ENCODE measurements around the gene MYPOP.
"Not testable (repeated sequence)": the region's sequence is repeated elsewhere in the genome, so short reads cannot be mapped to it uniquely, and the experiment has no call there.

Gene MYPOP

GRCh38 chr19:45906221-45906620, 3.8 kb upstream of the MYPOP start:
- peak; percentile 19 for DNase-seq

DNA sequence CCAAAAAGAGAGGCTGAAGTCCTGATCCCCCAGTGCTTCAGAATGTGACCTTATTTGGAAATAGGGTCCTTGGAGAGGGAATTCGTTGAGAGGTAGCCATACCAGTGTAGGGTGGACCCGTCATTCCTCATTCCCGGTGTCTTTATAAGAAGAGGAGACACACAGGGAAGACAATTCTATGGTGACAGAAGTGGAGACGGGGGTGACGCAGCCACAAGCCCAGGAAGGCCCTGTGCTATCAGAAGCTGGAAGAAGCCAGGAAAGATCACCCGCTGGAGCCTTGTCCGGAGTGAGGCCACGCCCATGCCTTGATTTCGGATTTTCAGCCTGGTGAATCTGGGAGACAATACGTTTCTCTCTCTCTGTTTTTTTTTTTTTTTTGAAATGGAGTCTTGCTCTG, 2.6 kb upstream of the MYPOP start:
- DNase-seq: no peak

DNA sequence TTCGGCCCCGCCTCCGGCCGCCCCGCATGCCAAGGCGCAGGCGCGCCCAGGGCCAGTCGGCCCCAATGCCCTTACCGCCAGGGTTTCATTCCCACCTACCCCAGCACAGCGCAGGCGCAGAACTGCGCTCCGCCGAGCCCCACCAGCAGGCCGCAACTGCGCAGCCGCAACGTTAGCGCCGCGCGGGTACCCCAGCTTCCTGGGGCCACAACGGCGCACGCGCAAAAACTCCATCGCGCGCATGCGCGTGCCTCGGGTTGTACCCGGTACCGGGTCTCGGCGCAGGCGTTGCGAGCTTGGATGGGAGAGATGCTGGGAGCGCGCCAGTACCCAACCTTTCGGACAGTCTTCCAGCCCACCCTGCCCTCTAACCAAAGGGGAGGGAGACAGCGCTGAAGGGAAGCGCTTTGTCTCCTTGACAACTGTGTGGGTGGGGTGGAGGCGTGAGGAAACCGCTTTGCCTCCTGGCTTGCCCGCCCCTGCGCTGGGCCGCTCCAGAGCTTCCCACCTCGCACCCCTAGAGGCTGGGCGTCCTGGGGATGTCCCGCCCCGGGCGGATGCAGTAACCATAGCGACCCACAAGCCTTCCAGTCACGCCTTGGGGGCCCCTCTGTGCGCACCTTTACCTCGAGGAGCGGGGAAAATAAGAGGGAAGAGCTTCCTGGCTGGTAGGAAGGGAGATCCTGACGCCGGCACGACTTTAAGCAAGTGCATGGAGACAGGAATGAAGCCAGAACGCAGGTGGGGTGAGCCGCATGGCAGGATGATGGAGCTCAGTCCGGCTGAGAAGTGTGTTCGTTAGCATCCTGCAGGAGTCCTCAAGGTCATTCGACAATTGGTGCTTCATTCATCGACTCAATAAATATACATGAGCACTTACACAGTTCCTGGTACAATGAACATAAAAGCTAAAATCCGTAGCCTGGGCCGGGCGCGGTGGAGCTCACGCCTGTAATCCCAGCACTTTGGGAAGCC, 525 bp upstream of the MYPOP start:
- peak; percentile 97 for DNase-seq

GRCh38 chr19:45901432-45901911, 941 bp downstream of the MYPOP start:
- peak; percentile 31 for DNase-seq

DNA sequence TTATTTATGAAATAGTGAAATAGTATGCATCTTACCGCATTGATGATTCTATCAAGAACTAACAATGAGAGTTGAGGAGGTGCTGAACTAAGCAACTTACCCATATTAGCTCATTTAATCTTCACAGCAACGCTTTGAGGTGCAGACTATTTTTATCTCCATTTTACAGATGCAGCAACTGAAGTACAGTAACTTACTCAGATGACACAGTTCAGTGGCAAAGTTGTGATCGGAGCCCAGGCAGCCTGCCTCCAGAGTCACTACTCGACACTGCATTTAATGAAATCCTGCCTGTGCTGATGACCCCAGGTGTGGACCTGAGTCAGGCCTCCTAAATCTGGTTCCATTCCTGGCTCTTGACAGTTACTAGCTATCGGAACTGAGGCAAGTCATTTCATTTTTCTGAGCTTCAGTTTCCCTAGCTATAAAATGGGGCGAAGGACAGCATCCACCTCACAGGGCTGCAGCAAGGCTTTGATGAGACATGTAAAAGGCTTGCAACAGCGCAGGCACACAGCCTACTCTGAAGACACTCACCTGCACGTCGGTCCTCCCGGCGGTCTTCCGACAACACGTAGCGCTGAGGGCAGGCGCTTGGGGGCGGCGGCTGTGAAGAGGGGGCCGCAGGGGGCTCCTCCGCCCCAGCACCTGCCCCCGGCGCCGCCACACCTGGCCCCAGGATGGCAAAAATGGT, 1.5 kb downstream of the MYPOP start:
- no peak for DNase-seq

GRCh38 chr19:45899919-45900589, 2.4 kb downstream of the MYPOP start:
- DNase-seq: no peak

DNA sequence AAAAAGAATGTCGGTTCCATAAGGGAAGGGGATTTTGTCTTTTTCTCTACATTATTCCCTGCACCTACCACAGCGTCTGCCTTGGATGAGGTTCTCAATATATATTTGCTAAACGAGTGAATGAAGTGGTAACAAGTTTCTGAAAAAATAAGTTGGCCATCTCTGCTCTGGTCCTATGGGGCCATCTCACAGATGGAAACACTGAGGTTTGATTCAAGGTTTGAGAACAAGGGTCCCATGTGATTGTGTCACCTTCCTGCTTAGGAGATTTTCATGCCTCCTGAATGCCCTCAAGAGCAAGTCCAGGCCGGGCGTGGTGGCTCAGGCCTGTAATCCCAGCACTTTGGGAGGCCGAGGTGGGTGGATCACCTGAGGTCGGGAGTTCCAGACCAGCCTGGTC, 3.2 kb downstream of the MYPOP start:
- DNase-seq: no peak

- DNase-seq: no peak
Measured at GRCh38 chr19:45897261-45897812, 5.1 kb downstream of the MYPOP start.

DNA sequence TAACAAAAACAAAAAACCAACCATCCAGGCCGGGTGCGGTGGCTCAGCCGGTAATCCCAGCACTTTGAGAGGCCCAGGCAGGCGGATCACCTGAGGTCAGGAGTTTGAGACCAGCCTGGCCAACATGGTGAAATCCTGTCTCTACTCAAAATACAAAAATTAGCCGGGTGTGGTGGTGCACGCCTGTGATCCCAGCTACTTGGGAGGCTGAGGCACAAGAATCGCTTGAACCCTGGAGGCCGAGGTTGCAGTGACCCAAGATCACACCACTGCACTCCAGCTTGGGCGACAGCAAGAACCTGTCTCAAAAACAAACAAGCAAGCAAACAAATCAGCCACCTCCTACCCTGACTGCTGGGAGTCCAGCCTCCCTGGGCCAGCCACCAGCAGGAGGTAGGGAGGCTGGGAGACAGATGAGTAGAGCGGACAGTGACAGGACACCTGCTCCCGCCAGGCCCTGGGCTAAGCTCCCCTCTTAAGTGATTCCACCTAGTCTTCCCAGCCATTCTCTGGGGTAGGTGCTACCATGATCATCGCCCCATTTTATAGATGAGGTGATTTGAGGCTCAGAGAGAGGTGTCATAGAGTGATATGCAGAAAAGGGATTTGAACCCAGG, 6.3 kb downstream of the MYPOP start:
- DNase-seq: not testable (repeated sequence)

DNA sequence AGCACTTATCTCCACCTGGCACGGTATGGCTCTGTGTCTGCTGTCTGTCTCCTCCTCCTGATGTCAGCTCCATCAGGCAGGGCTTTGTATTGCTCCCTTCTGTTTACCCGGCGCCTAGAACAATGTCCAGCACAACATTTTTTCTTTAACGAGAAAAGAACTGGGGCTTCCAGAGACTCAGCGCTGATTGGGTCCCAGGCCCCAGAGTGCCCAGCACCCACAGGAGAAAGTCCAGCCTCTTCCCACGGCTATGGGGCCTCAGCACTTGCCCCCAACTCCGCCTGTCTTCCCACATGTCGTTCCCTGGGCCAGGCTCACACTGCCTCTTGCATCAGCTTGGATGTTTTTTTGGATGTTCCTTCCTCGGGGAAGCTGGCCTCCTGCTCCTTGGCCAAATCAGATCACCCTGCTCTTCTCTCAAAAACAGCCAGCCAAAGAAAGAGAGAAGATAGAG, 6.9 kb downstream of the MYPOP start:
- DNase-seq: no peak

- DNase-seq: no peak
Measured at GRCh38 chr19:45890877-45891276, 11.5 kb downstream of the MYPOP start.

GRCh38 chr19:45889210-45889885, 13.1 kb downstream of the MYPOP start:
- no peak for DNase-seq

GRCh38 chr19:45887200-45887710, 15.2 kb downstream of the MYPOP start:
- DNase-seq: no peak

GRCh38 chr19:45886427-45887199, 15.8 kb downstream of the MYPOP start:
- peak; percentile 93 for DNase-seq

- peak; percentile 91 for DNase-seq
Measured at GRCh38 chr19:45885556-45886426, 16.6 kb downstream of the MYPOP start, which contains the start of gene IRF2BP1. IRF2BP1 (minus strand) TSS chr19:45886141; CDS start chr19:45885774, 367 bp downstream.

DNA sequence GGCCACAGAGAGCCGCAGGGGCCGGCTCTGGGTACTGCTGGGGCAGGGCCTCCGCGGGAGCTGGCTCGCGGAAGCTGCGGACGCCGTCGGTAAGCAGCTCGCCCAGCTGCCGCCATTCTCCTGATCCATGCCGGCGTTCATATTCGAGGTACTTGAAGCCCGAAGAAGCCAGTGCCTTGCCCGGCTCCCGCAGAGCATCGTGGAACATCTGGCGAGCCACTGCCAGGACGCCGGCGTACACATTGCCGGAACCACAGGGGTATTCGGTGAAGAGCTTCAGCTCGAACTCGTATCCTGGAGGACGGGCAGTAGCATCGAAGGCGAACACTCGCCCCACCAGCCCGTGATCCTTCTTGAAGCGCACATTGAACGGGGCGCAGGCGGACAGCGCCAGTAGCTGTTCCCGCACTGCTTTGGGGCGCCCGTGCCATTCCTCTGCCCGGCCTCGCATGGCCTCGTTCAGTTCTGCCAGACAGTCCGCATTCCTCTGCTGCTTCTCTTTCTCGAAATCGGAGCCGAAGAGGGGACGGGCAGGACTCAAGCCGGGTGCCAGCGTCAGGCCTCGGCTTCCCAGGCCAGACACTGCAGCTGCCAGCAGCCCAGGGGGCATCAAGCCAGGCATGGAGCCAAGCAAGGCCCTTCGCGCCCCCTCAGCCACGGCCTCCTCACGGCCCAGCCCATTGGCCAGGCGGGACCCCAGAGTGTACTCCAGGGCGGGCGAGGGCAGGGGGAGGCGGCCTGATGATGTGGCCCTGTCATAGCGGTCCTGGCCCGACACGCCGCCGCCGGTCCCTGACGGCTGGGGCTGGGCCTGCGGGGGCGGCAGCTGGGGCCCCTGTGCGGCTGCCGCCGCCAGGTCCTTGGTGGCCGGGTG, 17.5 kb downstream of the MYPOP start:
- DNase-seq: no peak

DNA sequence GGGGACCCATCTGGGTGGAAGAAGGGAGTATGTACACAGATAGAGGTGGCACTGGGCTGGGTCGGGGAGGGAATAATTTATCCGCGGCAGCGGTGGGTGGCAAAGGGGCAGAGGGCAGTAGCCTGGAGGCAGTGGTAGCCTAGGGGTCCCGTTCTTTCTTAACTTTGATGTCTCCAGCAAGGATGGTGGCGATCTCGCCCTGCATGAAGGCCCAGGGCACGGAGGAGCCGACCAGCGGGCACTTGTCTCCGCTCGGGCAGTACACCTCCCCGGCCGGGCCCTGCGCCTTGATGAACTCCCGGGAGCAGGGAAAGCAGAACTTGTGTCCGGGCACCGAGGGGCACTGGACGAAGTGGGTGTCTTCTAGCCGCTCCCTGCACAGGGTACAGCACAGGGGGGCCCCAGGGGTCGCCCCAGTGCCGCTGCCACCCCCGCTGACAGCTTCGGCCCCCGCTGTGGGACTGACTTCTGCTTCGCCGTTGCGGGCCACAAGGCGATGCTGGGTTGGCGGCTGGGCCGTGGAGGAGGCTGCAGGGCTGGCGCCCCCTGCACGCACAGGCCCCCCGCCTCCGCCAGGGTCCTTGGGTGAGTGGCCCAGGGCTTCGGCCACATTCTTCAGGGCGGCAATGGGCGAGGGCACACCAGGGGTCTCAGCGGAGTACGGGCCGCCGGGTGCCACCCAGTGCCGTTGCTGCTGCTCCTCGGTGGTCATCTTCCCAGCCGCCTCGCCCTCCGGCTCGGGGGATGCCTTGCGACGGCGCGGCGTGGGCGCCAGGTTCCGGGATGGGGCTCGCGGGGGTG, 18.3 kb downstream of the MYPOP start:
- no peak for DNase-seq

DNA sequence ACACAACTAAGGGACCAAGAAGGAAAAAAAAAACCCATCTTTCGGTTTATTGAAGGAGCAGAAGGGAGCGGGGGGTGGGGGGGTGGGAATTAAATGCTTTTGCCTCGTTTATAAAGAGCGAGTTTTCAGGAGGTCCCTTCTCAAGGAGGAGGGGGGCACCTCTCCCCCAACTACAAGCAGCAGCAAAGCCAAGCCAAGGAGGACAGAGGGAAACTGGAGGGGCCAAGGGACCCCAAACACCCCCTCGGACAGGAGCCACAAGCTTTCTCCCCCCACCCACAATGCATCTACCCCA, 18.9 kb downstream of the MYPOP start:
- DNase-seq: no peak
